Bronchial epithelial cell (primary cell): ENCODE measurements around the gene CKS2. TPM values are rescaled to one million over a fixed set of nuclear protein-coding genes. Genes with fewer than 3 reads are reported as not detected.
"Not testable (repeated sequence)": the region's sequence is repeated elsewhere in the genome, so short reads cannot be mapped to it uniquely, and the experiment has no call there.

Source experiments
- DNase-seq: peaks from one replicate; pipeline ENCODE4 v3.0.0-alpha.2; 2010; ENCODE audit warnings: low read depth
- FAIRE-seq: peaks from 2 replicates; lab custom pipeline; 2011; peaks lifted over from hg19 to GRCh38; lab: Jason Lieb, UNC
- H3K27me3 ChIP-seq: 2 replicates; pipeline ENCODE4 v1.5.1; 2011; ENCODE audit warnings: low read length; ENCODE audit not compliant: control insufficient read depth, insufficient read depth
- H3K36me3 ChIP-seq: 2 replicates; pipeline ENCODE4 v1.5.1; 2011; ENCODE audit warnings: low read length; ENCODE audit not compliant: control insufficient read depth, insufficient read depth
- H3K4me3 ChIP-seq: 2 replicates; pipeline ENCODE4 v1.5.1; 2011; ENCODE audit warnings: mild to moderate bottlenecking, low read depth, low read length, control low read depth
- total RNA-seq: library from RNA; depleted of rRNA; stranded (reverse); fragments of >200 nt; gene quantifications from 2 replicates; pipeline ENCODE4 v1.2.1, GENCODE V29; 2014
- TF ChIP-seq, protein P1 (sequence below): IDR thresholded peaks from 2 replicates; pipeline ENCODE4 v1.5.1; 2011; ENCODE audit warnings: mild to moderate bottlenecking, moderate library complexity, low read length, control low read depth, inconsistent platforms; ENCODE audit not compliant: insufficient read depth, severe bottlenecking

The CKS2 gene
- total RNA-seq, 1 donor from 2014 or later: 16.3 TPM

- H3K27me3 ChIP-seq: no peaks in the 10 kb centered on the region
- no peak for FAIRE-seq
These were observed 18.0 kb upstream of the CKS2 start for GRCh38 chr9:89293014-89293413.

GRCh38 chr9:89295400-89295799 lies 15.6 kb upstream of the CKS2 start:
- no peaks in the 10 kb centered on the region for H3K27me3 ChIP-seq
- H3K4me3 ChIP-seq: no peak overlapping the region
- TF ChIP-seq, protein P1, sequence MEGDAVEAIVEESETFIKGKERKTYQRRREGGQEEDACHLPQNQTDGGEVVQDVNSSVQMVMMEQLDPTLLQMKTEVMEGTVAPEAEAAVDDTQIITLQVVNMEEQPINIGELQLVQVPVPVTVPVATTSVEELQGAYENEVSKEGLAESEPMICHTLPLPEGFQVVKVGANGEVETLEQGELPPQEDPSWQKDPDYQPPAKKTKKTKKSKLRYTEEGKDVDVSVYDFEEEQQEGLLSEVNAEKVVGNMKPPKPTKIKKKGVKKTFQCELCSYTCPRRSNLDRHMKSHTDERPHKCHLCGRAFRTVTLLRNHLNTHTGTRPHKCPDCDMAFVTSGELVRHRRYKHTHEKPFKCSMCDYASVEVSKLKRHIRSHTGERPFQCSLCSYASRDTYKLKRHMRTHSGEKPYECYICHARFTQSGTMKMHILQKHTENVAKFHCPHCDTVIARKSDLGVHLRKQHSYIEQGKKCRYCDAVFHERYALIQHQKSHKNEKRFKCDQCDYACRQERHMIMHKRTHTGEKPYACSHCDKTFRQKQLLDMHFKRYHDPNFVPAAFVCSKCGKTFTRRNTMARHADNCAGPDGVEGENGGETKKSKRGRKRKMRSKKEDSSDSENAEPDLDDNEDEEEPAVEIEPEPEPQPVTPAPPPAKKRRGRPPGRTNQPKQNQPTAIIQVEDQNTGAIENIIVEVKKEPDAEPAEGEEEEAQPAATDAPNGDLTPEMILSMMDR: no peak
- DNase-seq (no peak), FAIRE-seq (no peak)
- H3K36me3 ChIP-seq: no peaks in the 10 kb centered on the region

More at GRCh38 chr9:89293014-89293413, 18.0 kb upstream of the CKS2 start:
- Histone ChIP-seq H3K36me3 (no peaks in the 10 kb centered on the region), H3K4me3 (no peak overlapping the region)
- DNase-seq: no peak
- TF ChIP-seq, protein P1: no peak

DNA sequence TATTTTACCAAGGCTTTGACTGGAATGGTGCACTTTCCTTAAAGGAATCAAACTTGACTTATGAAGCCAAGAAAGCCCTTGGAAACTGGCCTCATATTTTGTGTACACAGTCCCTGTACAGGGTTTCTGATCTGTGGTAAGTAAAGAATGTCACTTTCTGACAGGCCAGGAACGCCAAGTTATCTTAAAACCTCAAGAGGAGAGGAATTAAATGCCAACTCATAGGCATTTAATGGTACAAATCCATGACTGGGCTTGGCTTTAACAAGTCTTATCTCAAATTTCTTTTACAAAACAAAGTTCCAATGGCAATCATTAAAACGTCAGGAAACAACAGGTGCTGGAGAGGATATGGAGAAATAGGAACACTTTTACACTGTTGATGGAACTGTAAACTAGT lies 9.0 kb upstream of the CKS2 start:
- H3K27me3 ChIP-seq, FAIRE-seq, H3K4me3 ChIP-seq, H3K36me3 ChIP-seq, DNase-seq: not testable (repeated sequence)

- H3K27me3 ChIP-seq: no peaks in the 10 kb centered on the region
- TF ChIP-seq, protein P1: no peak
- no peaks in the 10 kb centered on the region for H3K36me3 ChIP-seq
- no peak for FAIRE-seq
- no peak for DNase-seq
- H3K4me3 ChIP-seq: no peak overlapping the region
These were observed 6.8 kb upstream of the CKS2 start for GRCh38 chr9:89304020-89304833.

- H3K36me3 ChIP-seq: no peaks in the 10 kb centered on the region
- no peak for DNase-seq
- TF ChIP-seq, protein P1: no peak
- H3K4me3 ChIP-seq: no peak overlapping the region
- no peak for FAIRE-seq
- H3K27me3 ChIP-seq: no peaks in the 10 kb centered on the region
These were observed 6.2 kb upstream of the CKS2 start for GRCh38 chr9:89304834-89305188.

DNA sequence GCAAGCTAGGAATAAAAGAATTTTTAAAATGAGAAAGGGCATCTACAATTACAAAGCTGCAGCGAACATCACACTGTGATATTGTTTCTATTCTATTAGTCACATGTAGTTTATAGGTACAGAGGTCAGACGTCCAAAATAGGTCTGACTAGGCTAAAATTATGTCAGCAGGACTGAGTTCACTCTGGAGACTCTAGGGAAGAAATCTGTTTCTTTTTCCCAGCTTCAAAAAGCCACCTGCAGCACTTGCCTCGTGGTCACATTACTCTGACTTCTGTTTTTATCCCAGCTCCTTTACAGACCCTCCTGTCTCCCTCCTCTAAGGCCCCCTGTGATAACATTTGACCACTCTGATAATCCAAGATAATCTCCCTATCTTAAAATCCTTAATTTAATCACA lies 5.1 kb upstream of the CKS2 start:
- TF ChIP-seq, protein P1: no peak
- Histone ChIP-seq H3K27me3 (no peaks in the 10 kb centered on the region), H3K4me3 (no peak overlapping the region), H3K36me3 (no peaks in the 10 kb centered on the region)
- FAIRE-seq (no peak), DNase-seq (no peak)
